ENCODE measurements around the gene SRPK3. TPM values are rescaled to one million over a fixed set of nuclear protein-coding genes. Genes with fewer than 3 reads are reported as not detected.
"Not testable (repeated sequence)": the region's sequence is repeated elsewhere in the genome, so short reads cannot be mapped to it uniquely, and the experiment has no call there.

The SRPK3 gene
- total RNA-seq, 2 donors from 2014 or later = 4.9 to 9.5 TPM

- no peak for ATAC-seq (ENCODE audit: insufficient number of reproducible peaks, low FRiP score, low read depth)
- no peak for TF ChIP-seq CTCF (IDR thresholded peaks at IDR 0.05)
- peak overlapping the region; percentile 62 for H3K4me3 ChIP-seq
- no peaks in the 10 kb centered on the region for H3K27me3 ChIP-seq (replicated peaks; ENCODE audit: insufficient read depth)
- no peak for DNase-seq (ENCODE audit: low spot score)
- H3K36me3 ChIP-seq = peaks cover 3% of the 10 kb centered on the region
- H3K9me3 ChIP-seq = no peaks in the 10 kb centered on the region
- H3K4me1 ChIP-seq (ENCODE audit: control insufficient read depth in 1 of 2, low read depth in 2 of 2) = peaks cover 0 to 5% of the 10 kb centered on the region in 2 donors
- H3K27ac ChIP-seq = peak overlapping the region; percentile 84 to 88
Observed at GRCh38 chrX:153744210-153745066, 36.4 kb upstream of the SRPK3 start.

- H3K4me3 ChIP-seq; DNase-seq (ENCODE audit: low spot score); ATAC-seq (ENCODE audit: insufficient number of reproducible peaks, low FRiP score, low read depth); H3K9me3 ChIP-seq; H3K36me3 ChIP-seq; H3K27me3 ChIP-seq (replicated peaks; ENCODE audit: insufficient read depth); H3K4me1 ChIP-seq (ENCODE audit: control insufficient read depth in 1 of 2, low read depth in 2 of 2): not testable (repeated sequence)
- H3K27ac ChIP-seq = peak overlapping the region in 1 of 2 donors; percentile 88
Observed at GRCh38 chrX:153745067-153745433, 35.8 kb upstream of the SRPK3 start.

- H3K27me3 ChIP-seq (replicated peaks; ENCODE audit: insufficient read depth) = no peaks in the 10 kb centered on the region
- no peak overlapping the region for H3K27ac ChIP-seq
- H3K4me3 ChIP-seq = no peak overlapping the region
- H3K9me3 ChIP-seq = no peaks in the 10 kb centered on the region
- H3K36me3 ChIP-seq = no peaks in the 10 kb centered on the region
- H3K4me1 ChIP-seq (ENCODE audit: control insufficient read depth in 1 of 2, low read depth in 2 of 2) = peaks cover 0 to 5% of the 10 kb centered on the region in 2 donors
- no peak for ATAC-seq (ENCODE audit: insufficient number of reproducible peaks, low FRiP score, low read depth)
- DNase-seq (ENCODE audit: low spot score) = no peak
- no peak for TF ChIP-seq CTCF (IDR thresholded peaks at IDR 0.05)
Observed at GRCh38 chrX:153746359-153746758, 34.5 kb upstream of the SRPK3 start.

GRCh38 chrX:153746991-153747390 lies 33.9 kb upstream of the SRPK3 start:
- DNase-seq (ENCODE audit: low spot score); H3K27ac ChIP-seq; H3K9me3 ChIP-seq; H3K27me3 ChIP-seq (replicated peaks; ENCODE audit: insufficient read depth); H3K4me3 ChIP-seq; H3K36me3 ChIP-seq; H3K4me1 ChIP-seq (ENCODE audit: control insufficient read depth in 1 of 2, low read depth in 2 of 2); ATAC-seq (ENCODE audit: insufficient number of reproducible peaks, low FRiP score, low read depth): not testable (repeated sequence)

- DNase-seq (ENCODE audit: low spot score); H3K27me3 ChIP-seq (replicated peaks; ENCODE audit: insufficient read depth); H3K4me1 ChIP-seq (ENCODE audit: control insufficient read depth in 1 of 2, low read depth in 2 of 2); H3K9me3 ChIP-seq; ATAC-seq (ENCODE audit: insufficient number of reproducible peaks, low FRiP score, low read depth); H3K4me3 ChIP-seq; H3K36me3 ChIP-seq; H3K27ac ChIP-seq: not testable (repeated sequence)
Observed at GRCh38 chrX:153749017-153749416, 31.8 kb upstream of the SRPK3 start.

- ATAC-seq (ENCODE audit: insufficient number of reproducible peaks, low FRiP score, low read depth) = no peak
- TF ChIP-seq CTCF (IDR thresholded peaks at IDR 0.05) = no peak
Observed at GRCh38 chrX:153750127-153750774, 30.6 kb upstream of the SRPK3 start.

More at GRCh38 chrX:153750127-153750774, 30.6 kb upstream of the SRPK3 start:
- Histone ChIP-seq H3K27me3 (replicated peaks; ENCODE audit: insufficient read depth) (no peaks in the 10 kb centered on the region), H3K27ac (no peak overlapping the region), H3K9me3 (no peaks in the 10 kb centered on the region), H3K4me1 (ENCODE audit: control insufficient read depth in 1 of 2, low read depth in 2 of 2) (no peaks in the 10 kb centered on the region), H3K4me3 (no peak overlapping the region), H3K36me3 (no peaks in the 10 kb centered on the region)
- DNase-seq (ENCODE audit: low spot score) = no peak

Measured in thoracic aorta (tissue), 2 donors.